Cerebellar nuclear complex (tissue), 1 donor: ENCODE measurements around the gene IST1.
"Not testable (repeated sequence)": the region's sequence is repeated elsewhere in the genome, so short reads cannot be mapped to it uniquely, and the experiment has no call there.

Source experiments
- DNase-seq, 2 experiments: peaks; one replicate each; lab custom pipeline; 2025; lab: John Stamatoyannopoulos, UW

IST1 gene

DNA sequence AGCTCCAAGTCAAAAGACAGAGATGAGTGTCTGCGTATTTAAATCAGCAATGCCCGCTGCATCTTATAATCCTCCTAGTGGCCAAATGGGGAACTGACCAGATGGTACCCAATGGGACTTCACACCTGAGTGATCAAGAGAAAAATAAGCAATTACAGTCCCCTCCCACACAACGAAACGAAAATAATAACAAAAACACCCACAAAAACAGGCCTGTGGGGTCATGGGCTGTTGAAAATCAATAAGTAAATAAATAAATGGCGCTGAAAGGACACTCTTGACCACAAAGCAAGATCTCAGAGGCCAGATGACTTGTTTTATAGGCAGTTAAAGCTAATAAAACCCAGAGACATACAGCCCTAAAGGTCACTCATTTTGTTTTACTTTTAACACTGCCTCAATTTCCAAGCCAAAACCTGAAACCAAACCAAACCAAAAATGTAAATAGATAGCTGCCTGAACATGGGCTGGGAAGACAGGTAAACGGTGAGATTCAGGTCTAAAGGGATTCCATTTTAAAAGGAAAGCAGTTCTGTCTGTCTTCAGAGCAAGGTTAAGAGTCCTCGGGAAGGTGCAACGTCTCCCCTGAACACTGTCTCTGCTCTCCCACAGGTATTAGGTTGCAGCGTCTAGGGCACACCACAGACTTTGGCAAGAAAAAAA lies 12.7 kb upstream of the IST1 start:
- DNase-seq, result peak; percentile 14 to 74

DNA sequence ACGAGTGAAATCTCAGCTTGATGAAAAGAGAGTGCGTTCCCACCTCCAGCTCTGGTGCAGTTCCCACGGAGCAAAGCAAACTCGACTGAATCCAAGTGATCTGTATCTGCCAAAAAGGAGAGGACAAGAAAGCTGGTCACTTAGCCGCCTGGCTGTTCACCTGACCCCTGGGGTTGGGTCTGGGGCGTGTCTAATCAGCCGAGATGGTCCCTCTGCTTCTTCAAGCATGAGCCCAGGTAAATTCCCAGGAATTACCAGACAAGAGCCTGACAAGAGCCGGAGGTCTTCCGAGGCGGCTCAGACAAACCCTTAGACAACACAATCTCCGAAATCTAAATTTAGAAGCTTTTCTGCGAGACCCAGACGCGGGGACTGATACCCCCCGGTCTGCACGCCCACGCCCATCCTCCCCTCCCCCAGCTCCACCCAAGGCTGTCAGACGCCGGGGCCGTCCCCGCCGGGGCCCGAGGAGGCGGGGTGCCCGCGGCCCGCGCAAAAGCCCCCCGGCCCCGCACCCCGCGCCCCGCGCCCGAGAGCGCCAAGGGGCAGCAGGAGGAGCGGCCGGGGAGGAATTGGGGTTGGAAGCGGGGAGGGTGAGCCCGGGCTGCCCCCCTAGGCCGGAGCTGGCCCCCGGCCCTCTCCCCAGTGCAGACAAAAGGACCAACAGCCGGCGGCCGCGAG lies 12.0 kb upstream of the IST1 start:
- peak in 1 of 2 experiments; percentile 55 for DNase-seq

DNA sequence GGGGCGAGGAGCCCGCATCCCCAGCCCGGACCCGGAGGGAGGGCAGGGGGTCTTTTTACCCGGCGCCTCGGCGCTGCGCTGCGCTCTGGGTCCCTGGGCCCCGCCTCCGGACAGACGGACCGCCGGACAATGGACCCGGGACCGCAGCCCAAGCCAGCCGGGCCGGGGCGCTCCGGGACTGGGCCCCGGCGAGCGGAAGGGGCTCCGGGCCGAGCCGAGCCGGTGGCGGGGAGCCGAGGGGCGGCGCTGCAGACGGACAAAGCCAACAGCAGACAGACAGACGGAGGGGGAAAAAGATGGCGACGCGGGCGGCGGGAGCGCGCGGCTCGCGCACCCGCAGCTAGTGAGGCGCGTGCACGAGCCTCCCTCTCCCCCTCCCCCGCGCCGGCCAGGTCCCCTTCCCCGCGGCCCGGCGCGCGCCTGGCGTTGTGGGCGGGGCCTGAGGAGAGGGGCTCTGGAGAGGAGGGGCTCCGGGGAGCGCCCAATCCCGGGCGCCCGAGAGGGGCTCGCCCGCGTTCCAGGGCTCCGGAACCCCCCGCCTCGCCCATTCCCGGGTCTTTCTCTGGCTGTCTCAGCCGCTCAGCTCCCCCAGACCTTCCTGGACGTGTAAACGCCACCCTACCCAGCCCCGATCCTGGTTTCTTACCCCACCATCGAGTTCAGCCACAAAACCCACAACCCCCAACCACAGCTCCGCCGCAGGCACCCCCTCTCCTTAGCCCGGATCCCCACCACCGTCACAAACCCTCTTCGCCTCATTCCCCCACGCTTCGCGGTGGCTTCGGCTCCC lies 11.3 kb upstream of the IST1 start, which contains the start of gene ZNF821:
Gene ZNF821, minus strand, starts transcription at position 334 of the 790 bp plus-strand sequence. CDS start 4,236 bp downstream, outside the sequence.
- peak in 1 of 2 experiments; percentile 36 for DNase-seq

- no peak for DNase-seq
Measured at GRCh38 chr16:71885261-71885650, 10.1 kb upstream of the IST1 start.

DNA sequence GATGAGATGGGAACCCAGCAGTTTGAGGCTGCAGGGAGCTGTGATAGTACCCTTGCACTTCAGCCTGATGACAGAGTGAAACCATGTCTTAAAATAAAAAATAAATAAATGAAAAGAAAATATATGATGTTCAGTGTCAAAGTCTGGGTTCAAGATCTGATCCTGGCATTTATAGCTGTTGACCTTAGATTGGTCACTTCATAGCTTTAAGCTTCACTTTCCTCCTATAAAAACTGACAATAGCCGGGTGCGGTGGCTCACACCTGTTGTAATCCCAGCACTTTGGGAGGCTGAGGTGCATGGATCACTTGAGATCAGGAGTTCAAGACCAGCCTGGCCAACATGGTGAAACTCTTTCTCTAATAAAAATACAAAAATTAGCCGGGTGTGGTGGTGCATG lies 6.2 kb upstream of the IST1 start:
- no peak for DNase-seq

- no peak for DNase-seq
Measured at GRCh38 chr16:71893888-71894228, 1.5 kb upstream of the IST1 start.

GRCh38 chr16:71894229-71894920 lies 956 bp upstream of the IST1 start:
- no peak for DNase-seq

DNA sequence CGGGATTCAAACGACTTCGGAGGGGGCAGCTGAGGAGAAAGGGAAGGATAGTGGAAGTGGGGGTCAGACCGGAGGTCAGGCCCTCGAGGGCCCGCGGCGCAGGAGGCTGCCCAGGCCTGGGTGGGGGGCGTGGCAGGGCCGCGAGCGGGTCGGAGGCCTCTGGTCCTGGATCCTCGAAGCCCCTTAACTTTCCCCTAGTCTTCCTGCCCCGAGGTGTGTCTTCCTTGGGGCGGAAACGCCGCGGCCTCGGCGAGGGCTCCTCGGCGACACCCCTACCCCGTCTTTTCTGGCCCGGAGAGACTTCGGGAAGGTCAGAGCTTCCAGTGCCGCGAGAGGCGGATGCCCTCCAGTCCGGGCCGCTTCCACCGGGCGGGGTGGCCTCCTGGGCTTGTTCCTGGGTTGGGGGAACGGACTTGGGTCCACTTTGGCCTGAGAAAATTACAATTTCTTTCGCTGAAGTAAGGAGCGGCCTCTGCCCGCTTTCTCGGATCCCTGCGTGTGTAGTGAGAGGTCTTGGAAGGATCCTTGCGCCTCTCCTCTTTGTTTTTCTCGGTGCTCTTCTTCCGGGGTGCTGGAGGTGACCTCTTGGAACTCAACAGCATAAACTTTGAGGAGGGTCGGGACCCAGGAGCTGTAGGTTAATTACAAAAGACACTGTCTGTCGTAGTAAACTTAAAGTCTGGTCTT lies 491 bp downstream of the IST1 start:
- DNase-seq, result no peak

DNA sequence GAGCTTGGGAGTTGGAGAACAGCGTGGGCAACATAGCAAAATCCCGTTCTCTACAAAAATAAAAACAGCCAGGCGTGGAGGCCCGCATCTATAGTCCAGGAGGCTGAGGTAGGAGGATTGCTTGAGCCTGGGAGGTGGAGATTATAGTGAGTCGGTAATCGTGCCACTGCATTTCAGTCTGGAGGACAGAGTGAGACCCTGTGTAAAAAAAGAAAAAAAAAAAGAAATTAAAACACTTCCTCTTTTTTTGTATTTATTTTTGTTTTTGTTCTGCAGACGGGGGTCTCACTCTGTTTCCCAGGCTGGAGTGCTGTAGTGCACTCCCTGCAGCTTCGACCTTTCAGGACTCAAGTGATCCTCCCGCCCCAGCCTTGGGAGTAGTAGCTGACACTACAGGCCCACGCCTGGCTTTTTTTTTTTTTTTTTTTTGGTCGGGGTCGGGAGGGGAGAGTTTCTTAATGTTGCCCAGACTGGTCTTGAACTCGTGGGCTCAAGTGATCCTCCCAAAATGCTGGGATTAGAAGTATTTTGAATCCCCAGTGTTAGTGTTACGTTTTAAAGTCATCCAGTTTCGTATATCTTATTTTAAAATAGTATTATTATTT lies 1.5 kb downstream of the IST1 start:
- no peak for DNase-seq

DNA sequence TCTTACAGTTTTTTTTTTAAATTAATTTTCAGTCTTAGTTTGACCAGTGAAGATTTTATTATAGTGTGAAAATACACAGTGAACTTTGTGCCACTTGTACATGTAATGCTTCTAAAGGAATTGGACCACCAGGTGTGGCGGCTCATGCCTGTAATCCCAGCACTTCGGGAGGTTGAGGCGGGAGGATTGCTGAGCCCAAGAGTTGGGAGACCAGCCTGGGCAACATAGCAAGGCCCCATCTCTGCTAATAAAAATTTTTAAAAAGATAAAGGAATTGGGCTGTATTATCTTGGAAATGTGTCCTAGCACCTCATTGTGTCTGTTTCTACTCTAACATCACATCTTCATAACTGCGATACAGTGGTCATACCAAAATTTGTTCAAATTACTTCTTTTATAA lies 3.8 kb downstream of the IST1 start:
- DNase-seq, result no peak

DNA sequence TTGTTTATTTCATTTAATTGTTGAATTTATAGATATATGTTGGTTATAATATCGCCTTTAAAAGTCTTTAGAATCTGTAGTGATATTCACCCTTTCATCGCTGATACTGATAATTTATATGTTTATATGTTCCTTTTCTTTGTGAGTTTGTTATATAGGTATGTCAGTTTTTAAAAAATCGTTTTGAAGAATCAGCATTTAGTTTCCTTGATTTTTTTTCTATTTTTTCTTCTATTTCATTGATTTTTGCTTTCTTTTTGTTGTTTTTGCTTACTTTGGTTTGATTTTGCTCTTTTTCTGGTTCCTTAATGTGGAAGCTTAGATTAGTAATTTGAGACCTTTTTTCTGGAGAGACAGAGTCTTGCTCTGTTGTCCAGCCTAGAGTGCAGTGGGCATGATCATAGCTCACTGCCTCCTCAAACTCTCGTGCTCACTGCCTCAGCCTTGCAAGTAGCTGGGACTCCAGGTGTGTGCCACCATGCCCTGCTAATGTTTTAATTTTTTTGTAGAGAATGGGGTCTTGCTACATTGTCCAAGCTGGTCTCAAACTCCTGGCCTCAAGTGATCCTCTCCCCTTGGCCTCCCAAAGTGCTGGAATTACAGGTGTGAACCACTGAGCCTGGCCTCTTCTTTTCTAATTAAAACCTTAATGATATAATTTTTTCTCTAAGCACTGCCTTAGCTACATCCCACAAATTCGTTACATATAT lies 7.5 kb downstream of the IST1 start:
- no peak for DNase-seq

DNA sequence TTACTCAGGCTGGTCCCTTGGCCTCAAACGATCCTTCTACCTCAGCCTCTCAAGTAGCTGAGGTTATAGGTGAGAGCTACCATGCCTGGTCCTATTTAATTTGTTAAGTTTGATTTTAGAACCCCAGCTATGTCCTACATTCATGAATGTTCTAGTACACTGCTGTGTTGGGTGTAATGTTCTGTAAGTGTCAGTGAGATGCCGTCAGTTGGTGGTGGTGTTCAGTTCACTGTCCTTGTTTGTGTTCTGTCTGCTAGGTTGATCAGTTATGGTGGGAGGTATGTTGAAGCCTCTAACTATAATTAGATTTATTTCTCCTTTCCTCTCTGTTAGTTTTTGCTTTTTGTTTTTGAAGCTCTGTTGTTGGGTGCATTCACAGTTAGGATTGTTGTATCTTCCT lies 8.3 kb downstream of the IST1 start:
- no peak for DNase-seq

DNA sequence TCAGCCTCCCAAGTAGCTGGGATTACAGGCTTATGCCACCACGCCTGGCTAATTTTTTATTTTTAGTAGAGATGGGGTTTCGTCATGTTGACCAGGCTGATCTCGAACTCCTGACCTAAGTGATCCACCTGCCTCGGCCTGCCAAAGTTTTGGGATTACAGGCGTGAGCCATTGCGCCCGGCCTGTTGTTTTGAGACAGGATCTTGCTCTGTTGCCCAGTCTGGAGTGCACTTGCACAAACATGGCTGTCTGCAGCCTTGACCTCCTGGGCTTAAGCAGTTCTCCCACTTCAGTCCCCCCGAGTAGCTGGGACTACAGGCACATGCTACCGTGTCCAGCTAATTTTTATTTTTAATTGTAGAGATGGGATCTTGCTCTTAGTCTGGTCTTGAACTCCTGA lies 8.9 kb downstream of the IST1 start:
- DNase-seq, result no peak

DNA sequence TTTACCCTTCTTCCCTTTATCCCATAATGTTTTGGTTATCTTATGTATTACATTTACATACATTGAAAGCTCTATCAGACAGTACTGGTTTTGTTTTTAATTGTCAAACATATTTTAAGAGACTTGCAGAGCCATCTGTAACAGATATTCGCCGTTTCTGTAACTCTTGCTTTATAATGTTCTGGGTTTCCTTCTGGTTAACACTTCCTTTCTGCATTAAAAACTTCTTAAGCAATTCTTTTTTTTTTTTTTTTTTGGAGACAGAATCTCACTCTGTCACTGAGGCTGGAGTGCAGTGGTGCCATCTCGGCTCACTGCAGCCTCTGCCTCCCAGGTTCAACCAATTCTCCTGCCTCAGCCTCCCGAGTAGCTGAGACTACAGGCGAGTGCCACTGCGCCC lies 10.4 kb downstream of the IST1 start:
- not testable (repeated sequence) for DNase-seq

- no peak for DNase-seq
Measured at GRCh38 chr16:71911121-71911520, 15.8 kb downstream of the IST1 start.

- DNase-seq, result no peak
Measured at GRCh38 chr16:71912534-71913275, 17.4 kb downstream of the IST1 start.

DNA sequence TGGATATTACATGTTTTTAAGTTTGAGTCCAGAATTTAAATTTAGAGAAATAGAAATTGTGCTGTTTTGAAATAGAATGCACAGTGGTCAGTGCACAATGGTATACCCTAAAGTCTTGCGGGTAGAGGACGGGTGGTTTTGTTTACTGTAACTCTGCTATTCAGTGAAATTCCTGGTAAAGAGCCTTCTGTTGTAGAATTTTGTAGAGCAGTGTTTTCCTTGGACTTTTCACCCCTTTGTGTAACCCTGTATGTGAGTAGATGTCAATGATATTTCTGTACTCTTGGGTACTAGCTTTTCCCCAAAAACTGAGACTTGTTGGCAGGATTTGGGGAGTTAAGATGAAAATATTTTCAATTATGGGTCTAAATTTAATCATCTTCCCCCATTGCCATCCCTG lies 19.5 kb downstream of the IST1 start:
- DNase-seq, result no peak

DNA sequence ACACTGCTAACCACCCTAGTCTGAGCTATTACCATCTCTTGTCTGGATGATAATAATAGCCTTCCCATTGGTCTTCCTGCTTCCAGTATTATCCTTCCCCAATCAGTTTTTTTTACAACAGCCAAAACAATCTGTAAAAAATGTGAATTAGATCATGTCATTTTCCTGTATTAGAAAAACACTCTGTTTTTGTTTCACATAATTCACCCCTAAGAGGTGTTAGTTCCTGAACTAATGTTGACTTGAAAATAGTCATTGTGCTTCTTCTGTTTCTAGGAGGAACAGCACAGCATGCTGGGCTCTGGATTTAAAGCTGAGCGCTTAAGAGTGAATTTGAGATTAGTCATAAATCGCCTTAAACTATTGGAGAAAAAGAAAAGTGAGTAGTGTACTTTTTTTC lies 20.0 kb downstream of the IST1 start:
- no peak for DNase-seq

DNA sequence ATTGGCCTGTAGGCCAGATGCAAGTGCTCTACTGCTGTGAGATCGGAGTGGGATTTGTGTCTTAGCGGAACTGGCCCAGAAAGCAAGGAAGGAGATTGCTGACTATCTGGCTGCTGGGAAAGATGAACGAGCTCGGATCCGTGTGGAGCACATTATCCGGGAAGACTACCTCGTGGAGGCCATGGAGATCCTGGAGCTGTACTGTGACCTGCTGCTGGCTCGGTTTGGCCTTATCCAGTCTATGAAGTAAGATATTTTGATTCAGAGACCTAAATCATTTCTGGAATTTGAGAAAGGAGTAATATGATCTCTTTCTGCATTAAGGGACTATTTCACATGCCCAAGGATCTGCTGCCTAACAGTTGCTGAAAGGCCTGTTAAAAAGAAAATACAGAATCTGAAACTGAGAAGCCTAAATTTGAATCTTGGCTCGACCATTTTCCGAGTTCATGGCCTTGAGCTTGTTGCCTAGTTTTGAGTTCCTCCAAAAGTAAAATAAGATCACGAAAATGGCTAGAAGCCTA lies 21.1 kb downstream of the IST1 start:
- DNase-seq, result no peak

GRCh38 chr16:71917900-71918299 lies 22.6 kb downstream of the IST1 start:
- DNase-seq, result no peak
